MCF 10A (cell line): ENCODE data around the gene SETD5. TPM values are rescaled to one million over a fixed set of nuclear protein-coding genes. Genes with fewer than 3 reads are reported as not detected.

ENCODE experiments used
- BruUV-seq: library from RNA; stranded (reverse); fragments of 400-500 nt; replicated peaks from 2 replicates; lab custom pipeline; 2021; lab: Mats Ljungman, UMichigan
- CTCF ChIA-PET: fragments of 300-600 bp; sonication (Branson Sonifier 250); formaldehyde crosslinking; extraction: SDS; loops from one replicate; lab custom pipeline; 2021; ENCODE audit warnings: antibody characterized with exemption, inconsistent platforms; lab: Yijun Ruan, JAX
- POLR2A ChIA-PET: fragments of 300-600, 350-650 bp; sonication (Branson Sonifier 250); formaldehyde crosslinking; extraction: SDS; loops from one replicate; lab custom pipeline; 2020; ENCODE audit warnings: antibody characterized with exemption, inconsistent platforms; lab: Yijun Ruan, JAX
- DNase-seq: peaks from one replicate; pipeline ENCODE4 v3.0.0-alpha.2; 2018; ENCODE audit not compliant: unreplicated experiment
- H3K27ac Mint-ChIP-seq: one replicate; pipeline ENCODE4 v1.8.0; 2022; ENCODE audit warnings: mild to moderate bottlenecking, low read depth, mixed read lengths; ENCODE audit not compliant: unreplicated experiment
- H3K27me3 Mint-ChIP-seq: one replicate; pipeline ENCODE4 v1.8.0; 2022; ENCODE audit warnings: mixed read lengths; ENCODE audit not compliant: insufficient read depth, unreplicated experiment
- H3K36me3 Mint-ChIP-seq: one replicate; pipeline ENCODE4 v1.8.0; 2022; ENCODE audit warnings: mild to moderate bottlenecking, moderate library complexity, mixed read lengths; ENCODE audit not compliant: insufficient read depth, unreplicated experiment
- H3K4me1 Mint-ChIP-seq: one replicate; pipeline ENCODE4 v1.8.0; 2022; ENCODE audit warnings: mixed read lengths; ENCODE audit not compliant: insufficient read depth, unreplicated experiment
- H3K4me3 Mint-ChIP-seq: one replicate; pipeline ENCODE4 v1.8.0; 2022; ENCODE audit warnings: mild to moderate bottlenecking, moderate library complexity, mixed read lengths; ENCODE audit not compliant: unreplicated experiment
- H3K9me3 Mint-ChIP-seq: one replicate; pipeline ENCODE4 v1.8.0; 2022; ENCODE audit warnings: mixed read lengths; ENCODE audit not compliant: unreplicated experiment
- intact Hi-C: fragments of 100-400 bp; cut with micrococcal nuclease; formaldehyde crosslinking; loops from 2 replicates; pipeline ENCODE4 v1.14.1; 2022
- total RNA-seq: library from RNA; stranded (reverse); gene quantifications from 2 replicates; pipeline ENCODE4 v1.2.3, GENCODE V29; 2022
- TF ChIP-seq, protein P1 (sequence below): fragments of 200-600 bp; IDR thresholded peaks from one replicate; pipeline ENCODE4 v1.8.0; 2022; ENCODE audit warnings: antibody characterized with exemption, mild to moderate bottlenecking; ENCODE audit not compliant: unreplicated experiment

SETD5 gene
- total RNA-seq, 1 experiment from 2014 or later, result 149 TPM

DNA sequence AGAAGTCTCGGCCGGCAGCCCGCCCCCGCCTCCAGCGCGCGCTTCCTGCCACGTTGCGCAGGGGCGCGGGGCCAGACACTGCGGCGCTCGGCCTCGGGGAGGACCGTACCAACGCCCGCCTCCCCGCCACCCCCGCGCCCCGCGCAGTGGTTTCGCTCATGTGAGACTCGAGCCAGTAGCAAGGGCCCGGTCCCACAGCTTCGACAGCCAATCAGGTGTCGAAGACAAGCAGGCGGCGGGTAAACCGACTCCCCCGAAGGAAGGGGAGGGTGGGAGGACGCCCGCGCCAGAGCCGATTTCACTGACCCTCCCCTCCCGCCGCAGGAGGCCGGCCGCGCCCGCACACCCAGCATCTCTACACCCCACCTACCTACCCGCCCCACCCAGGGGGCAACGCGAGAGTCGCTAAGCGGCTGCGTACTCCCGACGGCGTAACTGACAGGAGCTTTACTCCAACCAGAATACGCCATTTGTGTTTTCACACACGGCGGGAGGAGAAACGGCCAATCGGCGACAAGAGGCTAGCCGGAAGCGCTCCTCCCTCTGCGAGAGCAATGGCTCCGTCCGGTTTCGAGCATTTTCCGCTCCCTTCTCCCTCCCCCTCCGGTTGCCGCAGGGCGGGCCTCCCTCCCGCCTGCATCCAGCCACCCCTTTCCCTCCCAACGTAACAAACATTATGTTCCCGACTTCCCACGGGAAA, 633 bp upstream of the SETD5 start:
- peak; percentile 99 for DNase-seq
- peak overlapping the region; percentile 92 for H3K27ac Mint-ChIP-seq
- POLR2A ChIA-PET, result interaction anchor here (0.5 to 12.5 kb wide), 28 partner anchors 7 to 488 kb away, joined by 3 to 452 read pairs (median 6); partner anchors contain the start of genes ARPC4, BRPF1, MTMR14 and SRGAP3
- intact Hi-C loops, result loop anchor here (1.0 kb wide), 1 partner anchor 27 kb away; no protein-coding TSS in a partner anchor
- peaks cover 34% of the 10 kb centered on the region for H3K36me3 Mint-ChIP-seq
- CTCF ChIA-PET, result interaction anchor here (0.7 to 5.2 kb wide), 2 partner anchors 28 to 456 kb away, joined by 3 to 42 read pairs; no protein-coding TSS in a partner anchor
- peak overlapping the region; percentile 81 for H3K4me3 Mint-ChIP-seq
- TF ChIP-seq, protein P1, sequence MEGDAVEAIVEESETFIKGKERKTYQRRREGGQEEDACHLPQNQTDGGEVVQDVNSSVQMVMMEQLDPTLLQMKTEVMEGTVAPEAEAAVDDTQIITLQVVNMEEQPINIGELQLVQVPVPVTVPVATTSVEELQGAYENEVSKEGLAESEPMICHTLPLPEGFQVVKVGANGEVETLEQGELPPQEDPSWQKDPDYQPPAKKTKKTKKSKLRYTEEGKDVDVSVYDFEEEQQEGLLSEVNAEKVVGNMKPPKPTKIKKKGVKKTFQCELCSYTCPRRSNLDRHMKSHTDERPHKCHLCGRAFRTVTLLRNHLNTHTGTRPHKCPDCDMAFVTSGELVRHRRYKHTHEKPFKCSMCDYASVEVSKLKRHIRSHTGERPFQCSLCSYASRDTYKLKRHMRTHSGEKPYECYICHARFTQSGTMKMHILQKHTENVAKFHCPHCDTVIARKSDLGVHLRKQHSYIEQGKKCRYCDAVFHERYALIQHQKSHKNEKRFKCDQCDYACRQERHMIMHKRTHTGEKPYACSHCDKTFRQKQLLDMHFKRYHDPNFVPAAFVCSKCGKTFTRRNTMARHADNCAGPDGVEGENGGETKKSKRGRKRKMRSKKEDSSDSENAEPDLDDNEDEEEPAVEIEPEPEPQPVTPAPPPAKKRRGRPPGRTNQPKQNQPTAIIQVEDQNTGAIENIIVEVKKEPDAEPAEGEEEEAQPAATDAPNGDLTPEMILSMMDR, result no peak
- BruUV-seq, result no TSS peak
- H3K9me3 Mint-ChIP-seq, result no peaks in the 10 kb centered on the region
- peaks cover 40% of the 10 kb centered on the region for H3K4me1 Mint-ChIP-seq
- H3K27me3 Mint-ChIP-seq, result no peaks in the 10 kb centered on the region

DNA sequence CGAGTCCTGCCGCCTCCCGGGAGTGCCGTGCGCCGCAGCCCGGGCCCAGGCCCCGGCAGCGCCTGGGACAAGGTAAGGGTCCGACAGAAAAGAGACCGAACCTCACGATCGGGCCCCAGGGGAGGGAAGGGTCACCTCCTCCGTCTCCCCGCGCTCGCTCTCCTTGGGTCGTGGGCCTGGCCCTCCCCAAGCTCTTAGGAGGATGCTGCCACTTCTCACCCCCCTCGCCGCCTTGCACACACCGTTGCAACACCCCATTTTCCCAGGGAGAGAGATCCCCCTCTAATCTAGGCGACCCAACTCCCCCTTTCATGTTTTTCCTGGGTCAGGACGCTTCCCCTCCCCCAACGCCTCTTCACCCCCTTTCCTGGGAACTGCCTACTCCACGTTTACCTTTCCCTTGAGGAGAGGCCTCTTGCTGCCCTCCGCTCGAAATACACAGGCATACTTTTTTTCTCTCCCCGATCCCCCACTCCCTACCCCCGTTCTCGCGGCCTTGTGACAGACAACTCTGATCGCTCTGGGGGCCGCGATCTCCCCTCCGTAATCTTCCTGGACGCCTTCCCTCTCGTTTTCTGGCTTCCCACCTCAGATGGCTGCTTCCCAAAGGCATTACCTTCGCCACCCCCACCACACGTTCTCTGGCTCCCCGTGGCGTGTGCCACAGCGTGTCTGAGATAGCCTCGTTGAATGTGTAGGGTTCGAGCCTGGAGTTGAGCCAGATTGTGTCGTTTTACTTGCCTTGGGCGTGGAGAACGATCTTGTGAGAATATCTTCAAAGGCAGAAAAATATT, 688 bp downstream of the SETD5 start:
- no TSS peak for BruUV-seq
- TF ChIP-seq, protein P1, result no peak
- intact Hi-C loops, result no loop called here
- Mint-ChIP-seq H3K4me3 (peak overlapping the region; percentile 81), H3K27ac (peak overlapping the region; percentile 92), H3K27me3 (no peaks in the 10 kb centered on the region), H3K9me3 (no peaks in the 10 kb centered on the region), H3K36me3 (peaks cover 23% of the 10 kb centered on the region), H3K4me1 (peaks cover 48% of the 10 kb centered on the region)
- ChIA-PET CTCF (interaction anchor here (1.0 to 2.1 kb wide), 2 partner anchors 8 to 27 kb away, joined by 5 to 7 read pairs; no protein-coding TSS in a partner anchor), POLR2A (interaction anchor here (0.7 to 12.5 kb wide), 13 partner anchors 10 to 579 kb away, joined by 3 to 452 read pairs (median 9); partner anchors contain the start of gene THUMPD3)
- peak; percentile 56 for DNase-seq

DNA sequence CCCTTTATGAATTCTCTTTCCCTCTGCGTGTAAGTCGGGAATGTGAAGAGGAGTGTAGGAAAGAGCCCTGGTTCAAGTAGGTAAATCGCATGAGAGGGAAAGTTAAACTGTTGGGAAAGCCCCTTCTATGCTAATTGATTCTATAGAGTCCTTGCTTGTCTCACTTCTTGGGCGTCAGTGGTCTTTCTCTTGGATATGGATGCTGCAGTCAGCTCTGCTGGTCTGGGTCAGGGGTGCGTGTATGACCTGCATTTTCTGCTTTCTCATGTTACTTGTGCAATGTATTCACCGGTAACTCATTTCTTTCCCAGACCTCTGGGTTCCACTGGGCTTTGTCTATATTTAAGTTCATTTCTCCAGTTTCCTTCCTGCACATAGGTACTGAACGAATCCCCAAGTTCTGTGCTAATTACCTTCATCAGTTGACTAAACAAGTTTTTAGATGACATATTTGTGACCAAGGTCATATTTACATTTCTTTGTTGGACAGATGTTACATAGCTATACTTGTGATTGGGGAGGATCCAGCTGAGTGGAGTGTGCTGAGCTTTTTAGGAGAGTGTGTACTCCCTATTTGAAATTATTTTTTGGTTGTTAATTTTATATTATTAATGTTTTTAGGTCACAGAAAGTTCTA, 1.4 kb downstream of the SETD5 start:
- H3K4me1 Mint-ChIP-seq, result peaks cover 48% of the 10 kb centered on the region
- no peaks in the 10 kb centered on the region for H3K27me3 Mint-ChIP-seq
- ChIA-PET CTCF (interaction anchor here (0.6 to 2.1 kb wide), 5 partner anchors 7 to 54 kb away, joined by 3 to 8 read pairs (median 7); partner anchors contain the start of gene THUMPD3), POLR2A (interaction anchor here (0.6 to 12.5 kb wide), 14 partner anchors 10 to 578 kb away, joined by 3 to 452 read pairs (median 5); partner anchors contain the start of gene THUMPD3)
- BruUV-seq, result TSS peak; percentile 28
- peaks cover 16% of the 10 kb centered on the region for H3K36me3 Mint-ChIP-seq
- H3K9me3 Mint-ChIP-seq, result no peaks in the 10 kb centered on the region
- H3K27ac Mint-ChIP-seq, result peak overlapping the region; percentile 92
- peak; percentile 56 for DNase-seq
- H3K4me3 Mint-ChIP-seq, result peak overlapping the region; percentile 81
- TF ChIP-seq, protein P1, result no peak
- intact Hi-C loops, result no loop called here
